OCI-LY7 (cell line): ENCODE data around the gene CACNA1I. TPM values are rescaled to one million over a fixed set of nuclear protein-coding genes. Genes with fewer than 3 reads are reported as not detected.

Experiments used
- BruUV-seq: library from RNA; stranded (reverse); fragments of 400-500 nt; replicated peaks from 2 replicates; lab custom pipeline; 2021; lab: Mats Ljungman, UMichigan
- CTCF ChIA-PET: fragments of 300-600 bp; sonication (Branson Sonifier 250); formaldehyde crosslinking; loops from one replicate; lab custom pipeline; 2022; ENCODE audit warnings: antibody characterized with exemption; ENCODE audit not compliant: unreplicated experiment; lab: Charles Lee
- POLR2A ChIA-PET: fragments of 300-600 bp; sonication (Branson Sonifier 250); formaldehyde crosslinking; loops from one replicate; lab custom pipeline; 2022; ENCODE audit warnings: antibody characterized with exemption; lab: Charles Lee
- DNase-seq: peaks from one replicate; pipeline ENCODE4 v3.0.0-alpha.2; 2015; ENCODE audit warnings: low spot score
- H2AFZ ChIP-seq: fragments of 200-600 bp; sonication (generic), shearing (Covaris generic); 2 replicates; pipeline ENCODE4 v1.6.1; 2014; ENCODE audit warnings: mild to moderate bottlenecking, antibody characterized with exemption, low read length, moderate library complexity
- H3K27ac ChIP-seq: fragments of 200-600 bp; sonication (generic); 2 replicates; pipeline ENCODE4 v1.5.1; 2014; ENCODE audit warnings: mixed run types, low read depth, mild to moderate bottlenecking, moderate library complexity, low read length, inconsistent platforms; ENCODE audit not compliant: poor library complexity, severe bottlenecking
- H3K36me3 ChIP-seq: fragments of 200-600 bp; sonication (generic); 2 replicates; pipeline ENCODE4 v1.6.1; 2014; ENCODE audit warnings: mild to moderate bottlenecking, antibody characterized with exemption, low read length, moderate library complexity, mixed read lengths; ENCODE audit not compliant: insufficient read depth
- H3K4me1 ChIP-seq: fragments of 200-600 bp; sonication (generic); 2 replicates; pipeline ENCODE4 v1.5.1; 2014; ENCODE audit warnings: mild to moderate bottlenecking, low read length; ENCODE audit not compliant: insufficient read depth, poor library complexity, severe bottlenecking
- H3K4me2 ChIP-seq: fragments of 200-600 bp; sonication (generic); 2 replicates; pipeline ENCODE4 v1.6.1; 2014; ENCODE audit warnings: mild to moderate bottlenecking, low read length
- H3K4me3 ChIP-seq: fragments of 200-600 bp; sonication (generic); 2 replicates; pipeline ENCODE4 v1.5.1; 2014; ENCODE audit warnings: mild to moderate bottlenecking, low read depth, low read length; ENCODE audit not compliant: poor library complexity, severe bottlenecking
- H3K79me2 ChIP-seq: fragments of 200-600 bp; sonication (generic); 2 replicates; pipeline ENCODE4 v1.6.1; 2016; ENCODE audit warnings: low read depth, mild to moderate bottlenecking, low read length, moderate library complexity, mixed read lengths; ENCODE audit not compliant: insufficient read depth
- H3K9me2 ChIP-seq: fragments of 200-600 bp; sonication (generic); 2 replicates; pipeline ENCODE4 v1.6.1; 2016; ENCODE audit warnings: mild to moderate bottlenecking, low read length, mixed read lengths; ENCODE audit not compliant: insufficient read depth
- H3K9me3 ChIP-seq: fragments of 200-600 bp; sonication (generic); 2 replicates; pipeline ENCODE4 v1.6.1; 2014; ENCODE audit warnings: mild to moderate bottlenecking, mixed run types, low read length, mixed read lengths
- H4K20me1 ChIP-seq: fragments of 200-600 bp; sonication (generic); 2 replicates; pipeline ENCODE4 v1.6.1; 2014; ENCODE audit warnings: mild to moderate bottlenecking, antibody characterized with exemption, low read length, moderate library complexity, mixed read lengths; ENCODE audit not compliant: insufficient read depth
- EZH2phosphoT487 ChIP-seq: fragments of 200-600 bp; sonication (generic); IDR thresholded peaks from 2 replicates; pipeline ENCODE4 v1.6.1; 2018; ENCODE audit warnings: low read depth, borderline replicate concordance, mild to moderate bottlenecking, mixed run types, antibody characterized with exemption, low read length, moderate library complexity, mixed read lengths
- intact Hi-C: fragments of 100-400 bp; cut with micrococcal nuclease; formaldehyde crosslinking; loops from one replicate; pipeline ENCODE4 v1.10.0; 2022; ENCODE audit not compliant: unreplicated experiment
- total RNA-seq, 2 experiments: library from RNA; depleted of rRNA in 1 of 2; stranded (reverse); fragments of >200 nt in 1 of 2; shearing (Covaris generic) in 1 of 2; gene quantifications; 2 replicates each; pipeline ENCODE4 v1.2.3, GENCODE V29; 2014 to 2022
- TF ChIP-seq, protein P1 (sequence below): fragments of 200-600 bp; sonication (generic); conservative IDR thresholded peaks from 2 replicates; pipeline ENCODE4 v1.5.1; 2014; ENCODE audit warnings: mild to moderate bottlenecking, antibody characterized with exemption, low read length, moderate library complexity, mixed read lengths

CACNA1I gene
- total RNA-seq, 2 experiments from 2014 or later = 0.03 TPM; not detected in 1

DNA sequence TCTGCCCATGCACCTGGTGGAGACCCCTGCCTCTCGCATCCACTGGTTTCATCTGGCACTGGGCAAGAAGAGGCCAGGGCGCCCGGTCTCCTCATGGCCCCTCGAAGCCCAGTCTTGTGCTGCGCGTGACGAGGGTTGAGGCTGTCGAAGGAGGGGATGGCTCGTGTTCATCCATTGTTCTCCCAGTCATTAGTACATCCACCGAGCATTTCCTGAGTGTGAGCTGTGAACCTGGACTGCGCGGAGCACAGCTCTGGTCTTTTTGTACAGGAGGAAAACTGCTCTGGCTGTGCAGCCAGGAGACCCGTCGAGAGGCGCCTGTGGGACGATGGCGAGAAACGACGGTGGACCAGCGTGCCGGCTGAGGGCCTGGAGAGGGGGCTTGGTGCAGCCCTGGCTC lies 6.8 kb downstream of the CACNA1I start:
- no TSS peak for BruUV-seq
- TF ChIP-seq, protein P1, sequence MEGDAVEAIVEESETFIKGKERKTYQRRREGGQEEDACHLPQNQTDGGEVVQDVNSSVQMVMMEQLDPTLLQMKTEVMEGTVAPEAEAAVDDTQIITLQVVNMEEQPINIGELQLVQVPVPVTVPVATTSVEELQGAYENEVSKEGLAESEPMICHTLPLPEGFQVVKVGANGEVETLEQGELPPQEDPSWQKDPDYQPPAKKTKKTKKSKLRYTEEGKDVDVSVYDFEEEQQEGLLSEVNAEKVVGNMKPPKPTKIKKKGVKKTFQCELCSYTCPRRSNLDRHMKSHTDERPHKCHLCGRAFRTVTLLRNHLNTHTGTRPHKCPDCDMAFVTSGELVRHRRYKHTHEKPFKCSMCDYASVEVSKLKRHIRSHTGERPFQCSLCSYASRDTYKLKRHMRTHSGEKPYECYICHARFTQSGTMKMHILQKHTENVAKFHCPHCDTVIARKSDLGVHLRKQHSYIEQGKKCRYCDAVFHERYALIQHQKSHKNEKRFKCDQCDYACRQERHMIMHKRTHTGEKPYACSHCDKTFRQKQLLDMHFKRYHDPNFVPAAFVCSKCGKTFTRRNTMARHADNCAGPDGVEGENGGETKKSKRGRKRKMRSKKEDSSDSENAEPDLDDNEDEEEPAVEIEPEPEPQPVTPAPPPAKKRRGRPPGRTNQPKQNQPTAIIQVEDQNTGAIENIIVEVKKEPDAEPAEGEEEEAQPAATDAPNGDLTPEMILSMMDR = no peak
- TF ChIP-seq EZH2phosphoT487 = no peak
- no peak overlapping the region for H3K4me3 ChIP-seq
- no peak overlapping the region for H3K27ac ChIP-seq
- ChIA-PET POLR2A (interaction anchor here (0.6 kb wide), 1 partner anchor 568 kb away, joined by 4 read pairs; no protein-coding TSS in a partner anchor), CTCF (no interaction called here)
- DNase-seq = no peak
- H4K20me1 ChIP-seq = no peaks in the 10 kb centered on the region
- intact Hi-C loops = no loop called here
- no peak overlapping the region for H2AFZ ChIP-seq
- H3K79me2 ChIP-seq = no peaks in the 10 kb centered on the region
- H3K9me2 ChIP-seq = no peaks in the 10 kb centered on the region
- H3K4me2 ChIP-seq = no peak overlapping the region
- peaks cover 7% of the 10 kb centered on the region for H3K4me1 ChIP-seq
- H3K9me3 ChIP-seq = no peaks in the 10 kb centered on the region
- H3K36me3 ChIP-seq = no peaks in the 10 kb centered on the region

DNA sequence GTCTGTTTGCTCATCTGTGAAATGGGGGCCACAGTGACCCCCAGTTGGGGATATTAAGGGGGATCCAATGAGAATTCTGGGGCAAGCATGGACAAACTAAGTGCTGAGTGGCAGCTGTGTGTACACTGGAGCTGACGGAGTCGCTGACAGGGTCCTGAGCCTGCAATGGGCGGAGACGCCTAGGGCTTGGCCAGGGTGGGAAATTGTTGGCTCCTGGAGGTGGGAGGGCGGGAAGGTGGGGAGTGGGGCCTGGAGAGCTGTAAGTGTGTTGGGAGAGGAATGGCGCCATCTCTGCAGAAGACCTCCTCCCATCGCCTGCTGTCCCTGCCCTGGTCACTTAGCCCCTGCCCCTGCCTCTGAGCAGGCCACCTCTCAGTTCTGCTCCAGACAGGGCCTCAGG lies 7.3 kb downstream of the CACNA1I start:
- Histone ChIP-seq H3K79me2 (no peaks in the 10 kb centered on the region), H3K9me3 (no peaks in the 10 kb centered on the region), H3K9me2 (no peaks in the 10 kb centered on the region), H2AFZ (no peak overlapping the region), H3K36me3 (no peaks in the 10 kb centered on the region), H3K27ac (no peak overlapping the region), H3K4me2 (no peak overlapping the region), H4K20me1 (no peaks in the 10 kb centered on the region), H3K4me1 (peaks cover 7% of the 10 kb centered on the region), H3K4me3 (no peak overlapping the region)
- ChIA-PET CTCF (no interaction called here), POLR2A (no interaction called here)
- no peak for DNase-seq
- intact Hi-C loops = no loop called here
- no TSS peak for BruUV-seq
- TF ChIP-seq EZH2phosphoT487 = no peak
- TF ChIP-seq, protein P1 = no peak

DNA sequence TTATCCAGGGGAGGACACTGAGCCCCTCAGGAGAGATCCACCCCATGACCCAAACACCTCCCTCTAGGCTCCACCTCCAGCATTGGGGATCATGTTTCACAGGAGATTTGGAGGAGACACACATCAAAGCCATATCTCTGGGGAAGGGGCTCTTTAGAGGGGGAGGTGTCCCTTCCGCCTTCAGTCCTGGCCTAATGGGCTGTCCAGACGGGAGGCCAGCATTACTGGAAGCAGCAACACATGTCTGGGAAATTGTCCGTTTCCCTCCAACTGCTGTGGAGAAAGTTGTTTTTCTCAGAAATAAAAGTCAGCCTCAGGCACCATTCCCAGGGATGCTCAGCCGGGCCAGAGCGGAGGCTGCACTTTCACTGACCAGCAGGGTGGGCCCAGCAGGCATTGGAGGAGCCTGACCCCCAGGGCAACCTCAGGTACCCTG lies 9.5 kb downstream of the CACNA1I start:
- H3K4me2 ChIP-seq = no peak overlapping the region
- peaks cover 7% of the 10 kb centered on the region for H3K4me1 ChIP-seq
- no peak overlapping the region for H3K4me3 ChIP-seq
- no peaks in the 10 kb centered on the region for H4K20me1 ChIP-seq
- TF ChIP-seq, protein P1 = no peak
- TF ChIP-seq EZH2phosphoT487 = no peak
- no peaks in the 10 kb centered on the region for H3K36me3 ChIP-seq
- ChIA-PET CTCF (no interaction called here), POLR2A (no interaction called here)
- H3K27ac ChIP-seq = no peak overlapping the region
- no peaks in the 10 kb centered on the region for H3K79me2 ChIP-seq
- H2AFZ ChIP-seq = no peak overlapping the region
- intact Hi-C loops = no loop called here
- no peaks in the 10 kb centered on the region for H3K9me2 ChIP-seq
- no TSS peak for BruUV-seq
- H3K9me3 ChIP-seq = no peaks in the 10 kb centered on the region
- DNase-seq = no peak
